Subcutaneous adipose tissue (tissue), 4 donors: ENCODE results near the gene CPVL. TPM values are rescaled to one million over a fixed set of nuclear protein-coding genes. Genes with fewer than 3 reads are reported as not detected.

Experiments used
- total RNA-seq, 4 donors: library from RNA; depleted of rRNA; stranded (reverse); fragments of >200 nt; gene quantifications; one replicate each; pipeline ENCODE4 v1.1.0, GENCODE V29; 2016
- TF ChIP-seq, protein P1 (sequence below): fragments of 450-650 bp; IDR thresholded peaks from one replicate; pipeline ENCODE4 v1.5.1; 2016; ENCODE audit warnings: low read depth, mild to moderate bottlenecking, control low read depth, antibody characterized with exemption, moderate library complexity

CPVL gene
- total RNA-seq, 4 donors from 2014 or later: 13.0 to 105 (median 36.5) TPM

DNA sequence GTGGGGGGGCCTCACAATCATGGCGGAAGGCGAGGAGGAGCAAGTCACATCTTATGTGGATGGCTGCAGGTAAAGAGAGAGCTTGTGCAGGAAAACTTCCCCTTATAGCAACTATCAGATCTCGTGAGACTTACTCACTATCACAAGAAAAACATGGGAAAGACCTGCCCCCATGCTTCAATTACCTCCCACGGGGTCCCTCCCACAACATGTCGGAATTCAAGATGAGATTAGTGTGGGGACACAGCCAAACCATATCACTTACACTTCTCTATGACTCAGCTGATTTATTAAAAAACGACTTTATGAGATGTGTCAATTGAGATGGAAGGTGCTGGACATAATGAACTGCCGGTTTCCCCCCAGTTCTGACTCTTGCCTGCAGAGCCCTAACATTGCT lies 24.4 kb upstream of the CPVL start:
- TF ChIP-seq, protein P1, sequence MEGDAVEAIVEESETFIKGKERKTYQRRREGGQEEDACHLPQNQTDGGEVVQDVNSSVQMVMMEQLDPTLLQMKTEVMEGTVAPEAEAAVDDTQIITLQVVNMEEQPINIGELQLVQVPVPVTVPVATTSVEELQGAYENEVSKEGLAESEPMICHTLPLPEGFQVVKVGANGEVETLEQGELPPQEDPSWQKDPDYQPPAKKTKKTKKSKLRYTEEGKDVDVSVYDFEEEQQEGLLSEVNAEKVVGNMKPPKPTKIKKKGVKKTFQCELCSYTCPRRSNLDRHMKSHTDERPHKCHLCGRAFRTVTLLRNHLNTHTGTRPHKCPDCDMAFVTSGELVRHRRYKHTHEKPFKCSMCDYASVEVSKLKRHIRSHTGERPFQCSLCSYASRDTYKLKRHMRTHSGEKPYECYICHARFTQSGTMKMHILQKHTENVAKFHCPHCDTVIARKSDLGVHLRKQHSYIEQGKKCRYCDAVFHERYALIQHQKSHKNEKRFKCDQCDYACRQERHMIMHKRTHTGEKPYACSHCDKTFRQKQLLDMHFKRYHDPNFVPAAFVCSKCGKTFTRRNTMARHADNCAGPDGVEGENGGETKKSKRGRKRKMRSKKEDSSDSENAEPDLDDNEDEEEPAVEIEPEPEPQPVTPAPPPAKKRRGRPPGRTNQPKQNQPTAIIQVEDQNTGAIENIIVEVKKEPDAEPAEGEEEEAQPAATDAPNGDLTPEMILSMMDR: no peak

DNA sequence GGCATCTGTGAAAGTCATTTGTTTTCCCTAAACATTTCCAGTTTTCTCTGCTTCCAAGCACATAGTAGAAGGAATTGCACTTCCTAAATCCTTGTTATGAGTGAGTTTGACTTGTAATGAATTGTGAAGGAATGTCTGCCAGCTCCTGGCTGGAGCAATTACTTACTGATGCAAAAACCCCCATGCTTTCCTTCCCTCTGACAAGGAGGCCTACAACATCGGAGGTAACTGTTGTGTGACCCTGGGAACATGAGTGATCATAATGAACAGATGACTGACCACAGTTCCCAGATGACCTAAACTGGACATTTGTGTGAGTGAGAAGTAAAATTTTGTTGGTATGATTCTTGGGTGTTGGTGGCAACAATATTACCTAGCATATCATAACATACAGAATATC lies 21.4 kb upstream of the CPVL start:
- TF ChIP-seq, protein P1: no peak

DNA sequence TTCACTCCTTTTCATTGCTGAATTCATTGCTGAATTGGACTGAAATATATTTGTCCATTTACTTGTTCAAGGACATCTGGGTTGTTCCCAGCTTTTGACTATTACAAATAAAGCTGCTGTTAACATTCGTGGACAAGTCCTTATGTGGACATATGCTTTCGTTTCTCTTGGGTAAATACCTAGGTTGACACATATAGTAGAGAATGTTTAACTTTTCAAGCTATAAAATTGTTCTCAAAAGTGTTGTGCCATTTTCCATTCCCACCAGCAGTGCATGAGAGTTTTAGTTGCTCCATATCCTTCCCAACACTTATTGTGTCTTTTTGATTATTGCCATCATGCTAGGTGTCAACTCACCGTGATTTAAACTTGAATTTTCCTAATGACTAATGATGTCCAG lies 17.5 kb upstream of the CPVL start:
- TF ChIP-seq, protein P1: no peak

DNA sequence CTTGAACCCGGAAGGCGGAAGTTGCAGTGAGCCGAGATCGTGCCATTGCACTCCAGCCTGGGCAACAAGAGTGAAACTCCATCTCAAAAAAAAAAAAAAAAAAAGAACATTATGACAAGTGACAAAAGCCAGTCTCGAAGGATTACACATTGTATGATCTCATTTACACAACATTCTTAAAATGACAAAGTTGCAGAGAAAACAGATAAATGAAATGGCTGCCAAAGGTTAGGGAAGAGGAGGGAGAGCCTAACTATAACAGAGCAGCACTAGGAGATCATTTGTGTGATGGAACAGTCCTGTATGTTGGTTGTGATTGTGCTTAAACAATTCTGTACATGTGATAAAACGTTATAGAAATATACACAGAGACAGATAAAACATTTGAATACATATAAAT lies 16.2 kb upstream of the CPVL start:
- TF ChIP-seq, protein P1: no peak

DNA sequence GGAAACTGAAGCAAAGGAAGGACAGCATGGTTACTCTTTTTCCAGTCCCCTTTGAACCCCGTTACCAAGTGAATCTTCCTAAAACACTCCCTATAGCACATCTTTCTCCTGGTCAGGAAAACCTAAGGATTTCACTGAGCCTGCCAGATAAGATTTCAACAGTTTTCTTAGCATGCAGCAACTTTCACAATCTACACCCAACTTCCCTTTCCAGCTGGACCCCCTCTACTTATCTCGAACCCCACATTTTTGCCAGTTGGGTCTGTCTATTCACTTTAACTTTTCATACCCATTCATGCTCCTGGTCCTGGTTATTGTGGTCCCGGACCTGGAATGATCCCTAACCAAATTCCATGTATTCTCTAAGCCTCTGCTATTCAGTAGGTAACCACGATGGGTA lies 14.9 kb upstream of the CPVL start:
- TF ChIP-seq, protein P1: no peak

DNA sequence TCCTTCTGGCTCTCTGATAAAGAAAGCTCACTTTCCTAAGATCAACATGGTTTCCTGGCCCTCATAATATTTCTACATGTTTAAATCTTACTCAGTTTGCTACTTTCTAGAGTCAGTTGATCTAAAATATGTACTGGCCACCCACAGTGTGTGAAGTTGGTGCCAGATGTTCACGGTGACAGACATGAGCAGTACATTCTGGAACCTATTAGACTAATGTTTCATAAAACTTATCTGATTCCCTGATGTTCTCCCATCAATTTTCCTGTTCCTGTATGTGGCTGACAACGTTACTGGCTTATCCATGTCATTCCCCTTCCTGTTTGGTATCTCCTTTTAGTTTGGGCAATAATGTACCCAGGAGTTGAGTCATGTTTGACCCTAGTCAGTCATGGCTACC lies 13.7 kb upstream of the CPVL start:
- TF ChIP-seq, protein P1: no peak

DNA sequence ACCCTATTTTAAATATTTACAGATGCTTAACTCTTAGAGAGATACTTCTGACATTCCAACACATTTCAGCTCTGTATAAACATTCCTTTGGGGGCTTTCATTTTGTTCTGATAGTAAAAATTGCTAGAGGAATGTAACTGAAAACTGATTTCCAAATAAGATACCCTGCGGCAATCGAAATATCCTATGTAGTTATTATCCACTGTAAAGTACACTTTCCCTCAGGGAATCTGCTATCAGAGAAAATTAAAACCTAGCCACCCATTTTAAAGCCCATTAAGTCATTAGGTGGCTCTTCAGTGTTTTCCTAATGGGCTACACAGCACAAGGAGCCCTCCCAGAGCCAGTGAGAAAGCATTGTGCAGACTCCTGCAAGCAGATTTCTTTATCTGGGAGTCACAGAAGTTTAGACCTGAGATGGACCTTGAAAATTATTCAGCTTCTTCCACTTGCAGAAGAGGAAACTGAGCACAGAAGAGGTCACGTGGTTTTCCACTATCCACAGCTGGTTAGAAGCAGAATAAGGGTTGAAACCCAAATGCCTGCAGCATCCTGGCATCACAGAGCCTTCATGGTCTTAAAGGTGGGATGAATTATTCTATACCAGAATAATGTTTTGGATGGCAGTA lies 12.6 kb upstream of the CPVL start:
- TF ChIP-seq, protein P1: no peak
